Panc1 (cell line): ENCODE results near the gene ADARB1. TPM values are rescaled to one million over a fixed set of nuclear protein-coding genes. Genes with fewer than 3 reads are reported as not detected.

Experiments used
- ATAC-seq: fragments of 200-7000 bp; cut with Tn5 transposase; 2 replicates; pipeline ENCODE4 v1.9.1; 2020; ENCODE audit warnings: mild to moderate bottlenecking, moderate library complexity
- BruUV-seq: library from RNA; stranded (reverse); fragments of 400-500 nt; replicated peaks from 2 replicates; lab custom pipeline; 2021; lab: Mats Ljungman, UMichigan
- CTCF ChIA-PET: fragments of 300-600 bp; sonication (Branson Sonifier 250); formaldehyde crosslinking; loops from one replicate; lab custom pipeline; 2022; ENCODE audit warnings: antibody characterized with exemption; lab: Charles Lee
- POLR2A ChIA-PET: fragments of 300-600 bp; sonication (Branson Sonifier 250); formaldehyde crosslinking; loops from one replicate; lab custom pipeline; 2022; ENCODE audit warnings: antibody characterized with exemption; lab: Charles Lee
- DNase-seq: peaks from one replicate; pipeline ENCODE4 v3.0.0-alpha.2; 2010; ENCODE audit warnings: low read depth, low spot score
- H3K27ac ChIP-seq: 2 replicates; pipeline ENCODE4 v1.5.1; 2011; ENCODE audit warnings: mild to moderate bottlenecking, low read length, inconsistent platforms
- H3K27me3 ChIP-seq: fragments of 200-500 bp; sonication (Bioruptor generic); 2 replicates; pipeline ENCODE4 v1.6.0; 2014; ENCODE audit warnings: low read length, inconsistent platforms; ENCODE audit not compliant: control insufficient read depth, insufficient read depth
- H3K36me3 ChIP-seq: fragments of 200-500 bp; sonication (Bioruptor generic); 2 replicates; pipeline ENCODE4 v1.5.1; 2014; ENCODE audit warnings: inconsistent platforms, mild to moderate bottlenecking, low read length, moderate library complexity; ENCODE audit not compliant: control insufficient read depth, insufficient read depth
- H3K4me1 ChIP-seq: 2 replicates; pipeline ENCODE4 v1.5.1; 2011; ENCODE audit warnings: inconsistent platforms, mild to moderate bottlenecking, low read length, moderate library complexity; ENCODE audit not compliant: control insufficient read depth, insufficient read depth
- H3K4me3 ChIP-seq, 2 experiments: 2 replicates each; pipeline ENCODE4 v1.5.1; 2011 to 2012; ENCODE audit warnings: low read depth in 2 of 2, low read length in 2 of 2, mild to moderate bottlenecking in 2 of 2, inconsistent platforms in 1 of 2, moderate library complexity in 1 of 2
- H3K9me3 ChIP-seq: fragments of 200-500 bp; sonication (Bioruptor generic); 2 replicates; pipeline ENCODE4 v1.5.1; 2014; ENCODE audit warnings: low read depth, mild to moderate bottlenecking, inconsistent platforms, low read length, moderate library complexity; ENCODE audit not compliant: control insufficient read depth, insufficient read depth
- POLR2AphosphoS5 ChIP-seq: IDR thresholded peaks from 2 replicates; pipeline ENCODE4 v1.6.1; 2012; ENCODE audit warnings: mild to moderate bottlenecking, low read depth, low read length, moderate library complexity
- SIN3A ChIP-seq: IDR thresholded peaks from 2 replicates; pipeline ENCODE4 v1.6.1; 2012; ENCODE audit warnings: low read depth, mild to moderate bottlenecking, low read length, moderate library complexity, borderline replicate concordance; ENCODE audit not compliant: insufficient read depth
- TCF7L2 ChIP-seq: IDR thresholded peaks from 2 replicates; pipeline ENCODE4 v1.6.1; 2011; ENCODE audit warnings: mild to moderate bottlenecking, low read depth, low read length, inconsistent platforms
- in situ Hi-C: cut with HindIII; loops from 2 replicates; pipeline ENCODE4 v1.10.0; 2016; ENCODE audit warnings: low sequenced_read_pairs, low pct_unique_long_range_greater_than_20kb
- intact Hi-C: fragments of 100-400 bp; cut with micrococcal nuclease; formaldehyde crosslinking; loops from one replicate; pipeline ENCODE4 v1.10.0; 2022; ENCODE audit not compliant: unreplicated experiment
- total RNA-seq: library from RNA; stranded (reverse); gene quantifications from one replicate; pipeline ENCODE4 v1.2.1, GENCODE V29; 2021; ENCODE audit not compliant: unreplicated experiment
- TF ChIP-seq, protein P1 (sequence below), 2 experiments: IDR thresholded peaks; 2 replicates each; pipeline ENCODE4 v1.6.1; 2011 to 2012; ENCODE audit warnings: low read depth in 2 of 2, control low read depth in 1 of 2, low read length in 1 of 2, mild to moderate bottlenecking in 1 of 2, moderate library complexity in 1 of 2; ENCODE audit not compliant: insufficient read depth in 1 of 2
- TF ChIP-seq, protein P2 (sequence below): fragments of 450-650 bp; IDR thresholded peaks from 2 replicates; pipeline ENCODE4 v1.5.1; 2017; ENCODE audit warnings: mild to moderate bottlenecking

The ADARB1 gene
- total RNA-seq, 1 experiment from 2014 or later: 15.0 TPM

- no TSS peak for BruUV-seq
- ATAC-seq (no peak), DNase-seq (no peak)
- H3K9me3 ChIP-seq: no peaks in the 10 kb centered on the region
- H3K4me1 ChIP-seq: no peaks in the 10 kb centered on the region
- no peaks in the 10 kb centered on the region for H3K27me3 ChIP-seq
- POLR2A ChIA-PET: interaction anchor here (0.6 kb wide), 1 partner anchor 53 kb away, joined by 3 read pairs; no protein-coding TSS in a partner anchor
- H3K4me3 ChIP-seq: no peak overlapping the region
- CTCF ChIA-PET: no interaction called here
- intact Hi-C loops (no loop called here), in situ Hi-C loops (no loop called here)
- TF ChIP-seq SIN3A (no peak), POLR2AphosphoS5 (no peak), TCF7L2 (no peak)
- TF ChIP-seq, protein P1, sequence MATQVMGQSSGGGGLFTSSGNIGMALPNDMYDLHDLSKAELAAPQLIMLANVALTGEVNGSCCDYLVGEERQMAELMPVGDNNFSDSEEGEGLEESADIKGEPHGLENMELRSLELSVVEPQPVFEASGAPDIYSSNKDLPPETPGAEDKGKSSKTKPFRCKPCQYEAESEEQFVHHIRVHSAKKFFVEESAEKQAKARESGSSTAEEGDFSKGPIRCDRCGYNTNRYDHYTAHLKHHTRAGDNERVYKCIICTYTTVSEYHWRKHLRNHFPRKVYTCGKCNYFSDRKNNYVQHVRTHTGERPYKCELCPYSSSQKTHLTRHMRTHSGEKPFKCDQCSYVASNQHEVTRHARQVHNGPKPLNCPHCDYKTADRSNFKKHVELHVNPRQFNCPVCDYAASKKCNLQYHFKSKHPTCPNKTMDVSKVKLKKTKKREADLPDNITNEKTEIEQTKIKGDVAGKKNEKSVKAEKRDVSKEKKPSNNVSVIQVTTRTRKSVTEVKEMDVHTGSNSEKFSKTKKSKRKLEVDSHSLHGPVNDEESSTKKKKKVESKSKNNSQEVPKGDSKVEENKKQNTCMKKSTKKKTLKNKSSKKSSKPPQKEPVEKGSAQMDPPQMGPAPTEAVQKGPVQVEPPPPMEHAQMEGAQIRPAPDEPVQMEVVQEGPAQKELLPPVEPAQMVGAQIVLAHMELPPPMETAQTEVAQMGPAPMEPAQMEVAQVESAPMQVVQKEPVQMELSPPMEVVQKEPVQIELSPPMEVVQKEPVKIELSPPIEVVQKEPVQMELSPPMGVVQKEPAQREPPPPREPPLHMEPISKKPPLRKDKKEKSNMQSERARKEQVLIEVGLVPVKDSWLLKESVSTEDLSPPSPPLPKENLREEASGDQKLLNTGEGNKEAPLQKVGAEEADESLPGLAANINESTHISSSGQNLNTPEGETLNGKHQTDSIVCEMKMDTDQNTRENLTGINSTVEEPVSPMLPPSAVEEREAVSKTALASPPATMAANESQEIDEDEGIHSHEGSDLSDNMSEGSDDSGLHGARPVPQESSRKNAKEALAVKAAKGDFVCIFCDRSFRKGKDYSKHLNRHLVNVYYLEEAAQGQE (IDR thresholded peaks at IDR 0.05; ENCODE audit: insufficient read depth in 1 of 2, low read depth in 2 of 2, low read length in 1 of 2): no peak
- TF ChIP-seq, protein P2, sequence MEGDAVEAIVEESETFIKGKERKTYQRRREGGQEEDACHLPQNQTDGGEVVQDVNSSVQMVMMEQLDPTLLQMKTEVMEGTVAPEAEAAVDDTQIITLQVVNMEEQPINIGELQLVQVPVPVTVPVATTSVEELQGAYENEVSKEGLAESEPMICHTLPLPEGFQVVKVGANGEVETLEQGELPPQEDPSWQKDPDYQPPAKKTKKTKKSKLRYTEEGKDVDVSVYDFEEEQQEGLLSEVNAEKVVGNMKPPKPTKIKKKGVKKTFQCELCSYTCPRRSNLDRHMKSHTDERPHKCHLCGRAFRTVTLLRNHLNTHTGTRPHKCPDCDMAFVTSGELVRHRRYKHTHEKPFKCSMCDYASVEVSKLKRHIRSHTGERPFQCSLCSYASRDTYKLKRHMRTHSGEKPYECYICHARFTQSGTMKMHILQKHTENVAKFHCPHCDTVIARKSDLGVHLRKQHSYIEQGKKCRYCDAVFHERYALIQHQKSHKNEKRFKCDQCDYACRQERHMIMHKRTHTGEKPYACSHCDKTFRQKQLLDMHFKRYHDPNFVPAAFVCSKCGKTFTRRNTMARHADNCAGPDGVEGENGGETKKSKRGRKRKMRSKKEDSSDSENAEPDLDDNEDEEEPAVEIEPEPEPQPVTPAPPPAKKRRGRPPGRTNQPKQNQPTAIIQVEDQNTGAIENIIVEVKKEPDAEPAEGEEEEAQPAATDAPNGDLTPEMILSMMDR: no peak
- no peaks in the 10 kb centered on the region for H3K36me3 ChIP-seq
- no peak overlapping the region for H3K27ac ChIP-seq
Measured at GRCh38 chr21:45036630-45037029, 37.8 kb upstream of the ADARB1 start.

DNA sequence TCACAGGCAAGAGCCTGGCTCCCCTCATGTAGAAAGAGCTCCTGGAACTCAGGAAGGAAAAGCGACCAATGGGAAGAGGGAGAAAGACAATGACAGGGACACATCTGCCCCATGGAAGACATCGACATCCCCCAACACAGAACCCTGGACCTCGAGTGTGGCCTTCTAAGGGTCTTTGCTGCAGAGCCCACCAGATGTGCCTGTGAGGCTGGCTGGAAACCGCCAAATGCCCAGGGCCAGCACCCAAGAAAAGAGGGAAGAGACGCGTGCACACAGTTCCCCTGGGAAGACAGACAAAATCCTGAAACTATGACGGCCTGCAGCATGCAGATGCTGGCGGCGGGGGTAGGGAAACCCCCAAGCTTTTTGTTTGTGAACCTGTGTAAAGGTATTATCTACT is 36.4 kb upstream of the ADARB1 start:
- H3K27ac ChIP-seq: no peak overlapping the region
- intact Hi-C loops: no loop called here
- no TSS peak for BruUV-seq
- CTCF ChIA-PET: no interaction called here
- POLR2A ChIA-PET: no interaction called here
- H3K36me3 ChIP-seq: no peaks in the 10 kb centered on the region
- no peak for ATAC-seq
- DNase-seq: no peak
- no peaks in the 10 kb centered on the region for H3K27me3 ChIP-seq
- no peaks in the 10 kb centered on the region for H3K4me1 ChIP-seq
- TF ChIP-seq, protein P1 (IDR thresholded peaks at IDR 0.05; ENCODE audit: insufficient read depth in 1 of 2, low read depth in 2 of 2, low read length in 1 of 2): no peak
- TF ChIP-seq, protein P2: no peak
- TF ChIP-seq POLR2AphosphoS5 (no peak), TCF7L2 (no peak), SIN3A (no peak)
- H3K4me3 ChIP-seq: no peak overlapping the region
- in situ Hi-C loops: no loop called here
- H3K9me3 ChIP-seq: no peaks in the 10 kb centered on the region
